C4-2B (cell line): ENCODE results near the gene PDE4DIP.
"Not testable (repeated sequence)": the region's sequence is repeated elsewhere in the genome, so short reads cannot be mapped to it uniquely, and the experiment has no call there.

ENCODE experiments used
- H3K27ac ChIP-seq: fragments of 450-650 bp; 2 replicates; pipeline ENCODE4 v1.5.1; 2017

Gene PDE4DIP

GRCh38 chr1:148975453-148975852 lies 131.2 kb downstream of the PDE4DIP start:
- not testable (repeated sequence) for H3K27ac ChIP-seq

GRCh38 chr1:148975866-148976537 lies 131.8 kb downstream of the PDE4DIP start:
- H3K27ac ChIP-seq, result not testable (repeated sequence)

- H3K27ac ChIP-seq, result not testable (repeated sequence)
These were observed 133.6 kb downstream of the PDE4DIP start for GRCh38 chr1:148977785-148978184.

GRCh38 chr1:148989378-148989777 lies 145.2 kb downstream of the PDE4DIP start:
- not testable (repeated sequence) for H3K27ac ChIP-seq

- H3K27ac ChIP-seq, result not testable (repeated sequence)
These were observed 146.1 kb downstream of the PDE4DIP start for GRCh38 chr1:148990233-148990788.

GRCh38 chr1:148991818-148992217 lies 147.6 kb downstream of the PDE4DIP start:
- not testable (repeated sequence) for H3K27ac ChIP-seq

- H3K27ac ChIP-seq, result not testable (repeated sequence)
These were observed 148.1 kb downstream of the PDE4DIP start for GRCh38 chr1:148992364-148992763.

GRCh38 chr1:148996449-148997224 lies 152.4 kb downstream of the PDE4DIP start:
- H3K27ac ChIP-seq, result not testable (repeated sequence)

- not testable (repeated sequence) for H3K27ac ChIP-seq
These were observed 153.2 kb downstream of the PDE4DIP start for GRCh38 chr1:148997405-148997804.

GRCh38 chr1:149002664-149003063 lies 158.4 kb downstream of the PDE4DIP start:
- not testable (repeated sequence) for H3K27ac ChIP-seq

- H3K27ac ChIP-seq, result not testable (repeated sequence)
These were observed 164.1 kb downstream of the PDE4DIP start for GRCh38 chr1:149008326-149008725.

GRCh38 chr1:149008769-149009168 lies 164.5 kb downstream of the PDE4DIP start:
- H3K27ac ChIP-seq, result not testable (repeated sequence)

- not testable (repeated sequence) for H3K27ac ChIP-seq
These were observed 165.5 kb downstream of the PDE4DIP start for GRCh38 chr1:149009761-149010160.

- not testable (repeated sequence) for H3K27ac ChIP-seq
These were observed 168.4 kb downstream of the PDE4DIP start for GRCh38 chr1:149012599-149012998.

GRCh38 chr1:149013513-149013912 lies 169.3 kb downstream of the PDE4DIP start:
- not testable (repeated sequence) for H3K27ac ChIP-seq

GRCh38 chr1:149015522-149015921 lies 171.3 kb downstream of the PDE4DIP start:
- not testable (repeated sequence) for H3K27ac ChIP-seq

- not testable (repeated sequence) for H3K27ac ChIP-seq
These were observed 172.4 kb downstream of the PDE4DIP start for GRCh38 chr1:149016626-149017025.

GRCh38 chr1:149018577-149018976 lies 174.3 kb downstream of the PDE4DIP start:
- H3K27ac ChIP-seq, result not testable (repeated sequence)

- not testable (repeated sequence) for H3K27ac ChIP-seq
These were observed 180.1 kb downstream of the PDE4DIP start for GRCh38 chr1:149024327-149024726.

GRCh38 chr1:149033916-149034315 lies 189.7 kb downstream of the PDE4DIP start:
- H3K27ac ChIP-seq, result not testable (repeated sequence)

- not testable (repeated sequence) for H3K27ac ChIP-seq
These were observed 198.8 kb downstream of the PDE4DIP start for GRCh38 chr1:149043056-149043455.

- H3K27ac ChIP-seq, result not testable (repeated sequence)
These were observed 220.4 kb downstream of the PDE4DIP start for GRCh38 chr1:149064611-149065010.
